GM12801 (cell line): ENCODE measurements around the gene MS4A4E.

ENCODE experiments used
- CTCF ChIP-seq: IDR thresholded peaks from one replicate; pipeline ENCODE4 v1.5.1; 2011; ENCODE audit warnings: control low read depth; ENCODE audit not compliant: insufficient read length; ENCODE audit errors: extremely low read depth

Gene MS4A4E

GRCh38 chr11:60155931-60156330 is 87.0 kb downstream of the MS4A4E start:
- no peak for TF ChIP-seq CTCF

- no peak for TF ChIP-seq CTCF
Measured at GRCh38 chr11:60150279-60150678, 92.7 kb downstream of the MS4A4E start.
